Lung (tissue), 12 donors: ENCODE data around the gene CBFB. TPM values are rescaled to one million over a fixed set of nuclear protein-coding genes. Genes with fewer than 3 reads are reported as not detected.
A peak's percentile ranks its signal among the peaks of the same experiment; 100 is the strongest.

Experiments
- ATAC-seq: fragments of 200-7000 bp; cut with Tn5 transposase; one replicate; pipeline ENCODE4 v1.9.1; 2020; ENCODE audit warnings: moderate number of reproducible peaks; ENCODE audit not compliant: insufficient read depth, low FRiP score
- DNase-seq, 3 donors: peaks; one replicate each; pipeline ENCODE4 v3.0.0-alpha.2; 2013 to 2017
- H3K27ac ChIP-seq, 2 donors: one replicate each; pipeline ENCODE4 v1.5.1; 2013; ENCODE audit warnings: mild to moderate bottlenecking in 2 of 2, moderate library complexity in 2 of 2, control low read depth in 1 of 2, inconsistent platforms in 1 of 2, low read depth in 1 of 2, low read length in 1 of 2
- H3K27me3 ChIP-seq, 3 donors: one replicate each; pipeline ENCODE4 v1.5.1; 2013; ENCODE audit warnings: low read length in 2 of 3; ENCODE audit not compliant: control insufficient read depth in 3 of 3, insufficient read depth in 3 of 3
- H3K36me3 ChIP-seq, 4 donors: one replicate each; pipeline ENCODE4 v1.5.1; 2013; ENCODE audit warnings: low read length in 4 of 4, mild to moderate bottlenecking in 1 of 4, moderate library complexity in 1 of 4; ENCODE audit not compliant: control insufficient read depth in 4 of 4, insufficient read depth in 4 of 4
- H3K4me1 ChIP-seq, 5 donors: one replicate each; pipeline ENCODE4 v1.5.1; 2013; ENCODE audit warnings: low read length in 5 of 5, mild to moderate bottlenecking in 2 of 5, moderate library complexity in 1 of 5; ENCODE audit not compliant: control insufficient read depth in 5 of 5, insufficient read depth in 5 of 5
- H3K4me3 ChIP-seq: one replicate; pipeline ENCODE4 v1.5.1; 2013; ENCODE audit warnings: mild to moderate bottlenecking, control low read depth, moderate library complexity
- H3K9ac ChIP-seq, 2 donors: one replicate each; pipeline ENCODE4 v1.5.1; 2013; ENCODE audit warnings: low read length in 2 of 2, control low read depth in 1 of 2; ENCODE audit not compliant: insufficient read depth in 1 of 2
- H3K9me3 ChIP-seq, 4 donors: one replicate each; pipeline ENCODE4 v1.5.1; 2013; ENCODE audit warnings: low read length in 3 of 4, mild to moderate bottlenecking in 1 of 4, moderate library complexity in 1 of 4; ENCODE audit not compliant: control insufficient read depth in 4 of 4, insufficient read depth in 3 of 4
- CTCF ChIP-seq: IDR thresholded peaks from 2 replicates; pipeline ENCODE4 v1.5.1; 2012; ENCODE audit warnings: mild to moderate bottlenecking; ENCODE audit errors: control extremely low read depth, extremely low read depth
- WGBS, 2 donors: extraction: QIAGEN DNeasy Blood & Tissue Kit; methylation state at CpG; one replicate each; pipeline ENCODE4 v1.1.7; 2013; 5-methylcytosine and 5-hydroxymethylcytosine counted together
- polyA plus RNA-seq, 2 donors: library from polyadenylated mRNA; stranded (reverse); fragments of 200-250 nt; gene quantifications; one replicate each; pipeline ENCODE4 v1.2.1, GENCODE V29; 2013
- total RNA-seq, 2 donors: library from RNA; depleted of rRNA in 1 of 2; stranded (reverse); fragments of >200 nt in 1 of 2; gene quantifications; one replicate each; pipeline ENCODE4 v1.2.1, GENCODE V29; 2014 to 2021
- donor health status: control.
- donor health status: control.
- donor health status: Bipolar disorder and iron deficiency.
- donor health status: healthy.
- donor health status: DM: yes; HTN: yes; CAD: no.

The CBFB gene
- total and polyA plus RNA-seq, 4 donors = 23.3 to 59.4 (median 38.6) TPM

- H3K36me3 ChIP-seq = no peaks in the 10 kb centered on the region
- H3K27ac ChIP-seq = no peak overlapping the region
- DNase-seq (peak; percentile 37 to 69 (median 49)), ATAC-seq (no peak)
- peaks cover 0 to 24% (median 4%) of the 10 kb centered on the region in 5 donors for H3K4me1 ChIP-seq
- H3K4me3 ChIP-seq = no peak overlapping the region
- TF ChIP-seq CTCF = no peak
- no peaks in the 10 kb centered on the region for H3K9me3 ChIP-seq
- H3K9ac ChIP-seq = no peak overlapping the region
- 71 to 82% methylated on average over 4 of the region's 4 CpGs for WGBS, 2 donors
- H3K27me3 ChIP-seq = no peaks in the 10 kb centered on the region
These were observed 4.4 kb upstream of the CBFB start for GRCh38 chr16:67024384-67025209.

- TF ChIP-seq CTCF = no peak
- H3K27ac ChIP-seq = no peak overlapping the region
- peaks cover 0 to 27% (median 5%) of the 10 kb centered on the region in 5 donors for H3K4me1 ChIP-seq
- no peak overlapping the region for H3K9ac ChIP-seq
- ATAC-seq (no peak), DNase-seq (no peak)
- no peak overlapping the region for H3K4me3 ChIP-seq
- H3K27me3 ChIP-seq = no peaks in the 10 kb centered on the region
- H3K36me3 ChIP-seq = no peaks in the 10 kb centered on the region
- no peaks in the 10 kb centered on the region for H3K9me3 ChIP-seq
These were observed 3.8 kb upstream of the CBFB start for GRCh38 chr16:67025210-67025550.

- TF ChIP-seq CTCF = no peak
- ATAC-seq (no peak), DNase-seq (no peak)
- Histone ChIP-seq H3K4me1 (peaks cover 0 to 38% (median 8%) of the 10 kb centered on the region in 5 donors), H3K36me3 (peaks cover 0 to 3% (median 0%) of the 10 kb centered on the region in 4 donors), H3K9ac (no peak overlapping the region), H3K9me3 (no peaks in the 10 kb centered on the region), H3K27ac (no peak overlapping the region), H3K4me3 (no peak overlapping the region), H3K27me3 (no peaks in the 10 kb centered on the region)
- 93 to 98% methylated on average over 4 of the region's 4 CpGs for WGBS, 2 donors
These were observed 2.4 kb upstream of the CBFB start for GRCh38 chr16:67026570-67026969.
